GM13977 (cell line): ENCODE results near the gene SYTL1.
A peak's percentile ranks its signal among the peaks of the same experiment; 100 is the strongest.

Source experiments
- DNase-seq: peaks from one replicate; pipeline ENCODE4 v3.0.0; 2012; ENCODE audit warnings: low spot score
- in situ Hi-C: fragments of 300-500 bp; cut with MboI; formaldehyde crosslinking; loops from one replicate; pipeline ENCODE4 v1.12.0; 2022; ENCODE audit warnings: low sequenced_read_pairs, low pct_unique_long_range_greater_than_20kb, mixed read lengths, inconsistent platforms; ENCODE audit not compliant: unreplicated experiment
- TF ChIP-seq, protein P1 (sequence below): IDR thresholded peaks from 2 replicates; pipeline ENCODE4 v1.5.1; 2012; ENCODE audit warnings: mild to moderate bottlenecking, control low read depth; ENCODE audit not compliant: insufficient read depth; ENCODE audit errors: extremely low read depth, missing control alignments

The SYTL1 gene, protein sequence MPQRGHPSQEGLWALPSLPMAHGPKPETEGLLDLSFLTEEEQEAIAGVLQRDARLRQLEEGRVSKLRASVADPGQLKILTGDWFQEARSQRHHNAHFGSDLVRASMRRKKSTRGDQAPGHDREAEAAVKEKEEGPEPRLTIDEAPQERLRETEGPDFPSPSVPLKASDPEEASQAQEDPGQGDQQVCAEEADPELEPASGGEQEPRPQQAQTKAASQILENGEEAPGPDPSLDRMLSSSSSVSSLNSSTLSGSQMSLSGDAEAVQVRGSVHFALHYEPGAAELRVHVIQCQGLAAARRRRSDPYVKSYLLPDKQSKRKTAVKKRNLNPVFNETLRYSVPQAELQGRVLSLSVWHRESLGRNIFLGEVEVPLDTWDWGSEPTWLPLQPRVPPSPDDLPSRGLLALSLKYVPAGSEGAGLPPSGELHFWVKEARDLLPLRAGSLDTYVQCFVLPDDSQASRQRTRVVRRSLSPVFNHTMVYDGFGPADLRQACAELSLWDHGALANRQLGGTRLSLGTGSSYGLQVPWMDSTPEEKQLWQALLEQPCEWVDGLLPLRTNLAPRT

DNA sequence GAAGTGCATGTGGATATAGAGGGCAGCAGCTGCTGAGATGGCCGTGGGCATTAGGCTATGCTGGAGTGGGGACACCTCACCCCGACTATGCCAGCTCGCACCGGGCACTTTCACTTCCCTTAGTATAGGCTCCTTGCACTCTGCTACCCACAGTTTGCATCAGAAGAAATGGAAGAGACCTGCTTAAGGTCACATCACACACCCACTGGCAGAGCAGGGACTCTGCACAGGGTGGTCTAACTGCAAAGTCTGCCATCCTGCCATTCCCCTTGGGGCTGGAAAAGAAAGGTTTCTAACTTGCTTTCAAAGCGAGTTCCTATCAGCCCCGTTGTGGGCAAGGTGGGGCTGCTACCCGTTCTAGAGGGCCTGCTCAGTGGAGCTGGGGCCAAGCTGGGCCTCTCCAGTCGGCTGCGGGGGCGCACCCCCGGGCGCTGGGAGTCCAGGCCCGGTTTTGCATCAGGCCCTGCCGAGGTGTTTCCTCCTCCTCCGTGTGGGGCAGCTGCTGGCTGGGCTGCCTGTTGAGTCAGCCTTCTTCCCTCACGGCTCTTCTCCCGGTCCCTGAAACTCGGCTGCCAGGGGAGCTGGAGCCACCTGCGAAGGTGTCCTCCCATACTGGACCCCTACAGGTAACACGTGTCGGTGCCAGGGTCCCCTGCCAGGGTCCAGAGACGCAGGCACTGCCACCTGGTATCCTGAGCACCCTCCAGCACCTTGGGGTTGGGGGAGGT lies at the start of gene SYTL1:
Gene SYTL1, plus strand, starts transcription at position 498 of the 728 bp plus-strand sequence. CDS start 3,313 bp downstream, outside the sequence.
- in situ Hi-C loops: no loop called here
- DNase-seq: peak; percentile 84
- TF ChIP-seq, protein P1, sequence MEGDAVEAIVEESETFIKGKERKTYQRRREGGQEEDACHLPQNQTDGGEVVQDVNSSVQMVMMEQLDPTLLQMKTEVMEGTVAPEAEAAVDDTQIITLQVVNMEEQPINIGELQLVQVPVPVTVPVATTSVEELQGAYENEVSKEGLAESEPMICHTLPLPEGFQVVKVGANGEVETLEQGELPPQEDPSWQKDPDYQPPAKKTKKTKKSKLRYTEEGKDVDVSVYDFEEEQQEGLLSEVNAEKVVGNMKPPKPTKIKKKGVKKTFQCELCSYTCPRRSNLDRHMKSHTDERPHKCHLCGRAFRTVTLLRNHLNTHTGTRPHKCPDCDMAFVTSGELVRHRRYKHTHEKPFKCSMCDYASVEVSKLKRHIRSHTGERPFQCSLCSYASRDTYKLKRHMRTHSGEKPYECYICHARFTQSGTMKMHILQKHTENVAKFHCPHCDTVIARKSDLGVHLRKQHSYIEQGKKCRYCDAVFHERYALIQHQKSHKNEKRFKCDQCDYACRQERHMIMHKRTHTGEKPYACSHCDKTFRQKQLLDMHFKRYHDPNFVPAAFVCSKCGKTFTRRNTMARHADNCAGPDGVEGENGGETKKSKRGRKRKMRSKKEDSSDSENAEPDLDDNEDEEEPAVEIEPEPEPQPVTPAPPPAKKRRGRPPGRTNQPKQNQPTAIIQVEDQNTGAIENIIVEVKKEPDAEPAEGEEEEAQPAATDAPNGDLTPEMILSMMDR: no peak

DNA sequence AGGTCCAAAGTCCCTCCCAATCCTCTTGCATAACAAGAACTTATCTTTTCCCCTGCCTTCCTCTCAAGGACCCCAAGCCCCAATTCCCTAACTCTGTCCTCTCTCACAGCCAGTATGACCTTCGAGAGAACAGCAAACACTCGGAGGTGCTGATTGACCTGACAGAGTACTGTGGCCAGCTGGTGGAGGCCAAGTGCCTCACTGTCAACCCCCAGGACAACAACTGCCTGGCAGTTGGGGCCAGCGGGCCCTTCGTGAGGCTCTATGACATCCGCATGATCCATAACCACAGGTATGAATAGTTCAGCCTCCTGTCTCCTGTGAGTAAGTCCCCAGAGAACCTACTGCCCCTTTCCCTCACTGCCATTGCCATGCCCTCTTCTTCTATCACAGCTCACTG lies 49.7 kb upstream of the SYTL1 start:
- in situ Hi-C loops: no loop called here
- TF ChIP-seq, protein P1: no peak
- no peak for DNase-seq

DNA sequence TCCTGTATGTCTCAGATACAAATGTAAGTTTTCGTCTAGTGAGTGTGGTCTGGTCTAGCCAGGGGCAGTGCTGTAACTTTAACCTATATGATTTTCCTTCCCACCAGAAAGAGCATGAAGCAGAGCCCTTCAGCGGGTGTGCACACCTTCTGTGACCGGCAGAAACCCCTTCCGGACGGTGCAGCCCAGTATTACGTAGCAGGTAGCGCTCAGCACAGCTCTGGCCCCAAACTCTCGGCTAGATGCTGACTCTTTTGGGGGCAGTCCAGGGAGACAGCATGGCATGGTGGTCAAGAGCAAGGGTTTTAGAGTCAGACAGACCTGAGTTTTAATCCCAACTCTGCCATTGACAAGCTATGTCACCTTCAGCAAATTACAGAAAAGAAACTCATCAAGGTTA lies 47.9 kb upstream of the SYTL1 start:
- no peak for DNase-seq
- in situ Hi-C loops: no loop called here
- TF ChIP-seq, protein P1: no peak

- TF ChIP-seq, protein P1: peak; percentile 86
- peak; percentile 75 for DNase-seq
- in situ Hi-C loops: no loop called here
Observed at GRCh38 chr1:27296773-27297291, 45.0 kb upstream of the SYTL1 start.

- DNase-seq: no peak
- TF ChIP-seq, protein P1: no peak
- in situ Hi-C loops: no loop called here
Observed at GRCh38 chr1:27297903-27298302, 43.9 kb upstream of the SYTL1 start.

DNA sequence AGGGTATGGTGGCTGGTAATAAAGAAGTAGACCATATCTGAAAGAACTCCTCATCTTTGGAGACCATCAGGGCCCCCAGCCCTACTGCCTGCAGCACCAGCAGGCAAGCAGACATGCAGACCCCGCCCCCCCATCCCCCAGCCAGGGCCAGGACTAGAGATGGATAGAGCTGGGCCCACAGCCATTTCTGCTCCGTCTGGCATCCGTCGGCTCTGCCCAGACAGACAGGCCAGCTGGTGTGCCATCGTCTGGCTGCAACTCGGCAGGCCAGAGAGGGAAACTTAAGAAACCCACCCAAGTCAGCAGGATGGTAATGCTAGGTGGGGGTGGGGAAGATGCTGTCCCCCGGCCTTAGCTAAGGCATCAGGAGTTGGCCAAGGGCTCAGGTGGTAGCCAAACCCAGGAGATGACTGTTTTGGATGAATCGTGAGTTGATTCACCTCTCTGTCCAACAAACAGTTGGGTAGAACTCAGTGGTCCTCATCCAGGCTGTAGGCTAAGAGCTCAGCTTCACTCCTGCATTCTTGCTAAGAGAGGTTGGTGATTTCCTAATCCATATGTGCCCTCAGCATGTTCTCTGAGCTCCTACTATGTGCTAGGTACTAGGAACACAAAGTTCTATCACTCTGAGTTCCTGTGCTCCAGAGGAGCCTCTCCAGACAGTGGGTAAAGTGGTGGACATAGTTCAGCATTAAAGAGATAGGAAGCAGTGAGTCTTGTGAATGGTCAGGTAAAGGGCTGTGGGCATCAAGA lies 43.0 kb upstream of the SYTL1 start:
- TF ChIP-seq, protein P1: no peak
- DNase-seq: no peak
- in situ Hi-C loops: no loop called here
